Upper lobe of left lung (tissue), 4 donors: ENCODE data around the gene CAMSAP1.
"Not testable (repeated sequence)": the region's sequence is repeated elsewhere in the genome, so short reads cannot be mapped to it uniquely, and the experiment has no call there.

Source experiments
- CTCF ChIP-seq, 6 experiments: fragments of 450-650 bp in 4 of 6; fragments of 200-600 bp in 2 of 6; sonication (generic) in 2 of 6; IDR thresholded peaks; one replicate each; pipeline ENCODE4 v1.5.1; 2016 to 2019; ENCODE audit warnings: antibody characterized with exemption in 6 of 6
- EP300 ChIP-seq, 4 donors: sonication (generic); formaldehyde crosslinking; IDR thresholded peaks; one replicate each; pipeline ENCODE4 v1.5.1; 2017; ENCODE audit warnings: antibody characterized with exemption in 4 of 4, control low read depth in 2 of 4
- POLR2A ChIP-seq, 4 donors: fragments of 450-650 bp; IDR thresholded peaks; one replicate each; pipeline ENCODE4 v1.5.1; 2016 to 2017; ENCODE audit warnings: antibody characterized with exemption in 4 of 4, mild to moderate bottlenecking in 2 of 4

- not testable (repeated sequence) for TF ChIP-seq POLR2A, CTCF, EP300 (IDR thresholded peaks at IDR 0.05)
Observed at GRCh38 chr9:135950841-135951240, 43.5 kb upstream of the CAMSAP1 start.
